Adrenal gland (tissue), 12 donors: ENCODE results near the gene APLP2. TPM values are rescaled to one million over a fixed set of nuclear protein-coding genes. Genes with fewer than 3 reads are reported as not detected.

Experiments used
- DNase-seq, 7 donors: peaks; one replicate each; pipeline ENCODE4 v3.0.0-alpha.2; 2019 to 2020
- H3K27ac ChIP-seq, 5 donors: fragments of 200-600 bp; sonication (generic) in 4 of 5; 1 replicate in 3 of 5; 2 replicates in 2 of 5; pipeline versions ENCODE4 v1.5.1 to v1.8.0; 2016 to 2020; ENCODE audit warnings: mild to moderate bottlenecking in 1 of 5
- H3K27me3 ChIP-seq: fragments of 200-600 bp; 2 replicates; pipeline ENCODE4 v1.8.0; 2021
- H3K36me3 ChIP-seq, 2 donors: fragments of 200-600 bp; replicated peaks in 1 of 2; 1 replicate in 1 of 2; 2 replicates in 1 of 2; pipeline versions ENCODE4 v1.5.1 to v1.8.0; 2018 to 2022
- H3K4me1 ChIP-seq, 2 donors: fragments of 200-600 bp; replicated peaks in 1 of 2; 1 replicate in 1 of 2; 2 replicates in 1 of 2; pipeline versions ENCODE4 v1.5.1 to v1.8.0; 2018 to 2021
- H3K4me3 ChIP-seq, 4 donors: fragments of 200-600 bp; sonication (generic) in 3 of 4; one replicate each; pipeline ENCODE4 v1.5.1; 2016 to 2018
- H3K9me3 ChIP-seq, 3 donors: fragments of 200-600 bp; sonication (generic) in 1 of 3; replicated peaks in 1 of 3; 1 replicate in 2 of 3; 2 replicates in 1 of 3; pipeline versions ENCODE4 v1.5.1 to v1.8.0; 2016 to 2021
- POLR2A ChIP-seq, 2 donors: fragments of 450-650 bp; IDR thresholded peaks; one replicate each; pipeline ENCODE4 v1.6.1; 2017; ENCODE audit warnings: antibody characterized with exemption in 2 of 2, mild to moderate bottlenecking in 2 of 2, moderate library complexity in 1 of 2
- WGBS, 4 donors: extraction: QIAGEN DNeasy Blood & Tissue Kit in 2 of 4; methylation state at CpG; one replicate each; pipeline versions ENCODE4 v1.1.5 to v1.1.7; 2013 to 2017; 5-methylcytosine and 5-hydroxymethylcytosine counted together
- intact Hi-C, 2 donors: fragments of 100-400 bp; cut with DNase I; formaldehyde crosslinking; loops; one replicate each; pipeline versions ENCODE4 v1.14.1 to v1.15.0; 2022 to 2023
- polyA plus RNA-seq, 3 donors: library from polyadenylated mRNA; stranded (reverse); fragments of 200-250 nt in 2 of 3; fragments of 350-450 nt in 1 of 3; fragmentation: Illumina TruSeq in 1 of 3; extraction: RNeasy Lipid Tissue Mini Kit (QIAGEN cat#74804) in 1 of 3; gene quantifications; one replicate each; pipeline ENCODE4 v1.2.3, GENCODE V29; 2013 to 2014
- total RNA-seq, 9 donors: library from RNA; depleted of rRNA in 4 of 9; stranded (reverse); fragments of >200 nt in 4 of 9; fragments of 120-200 nt in 1 of 9; fragmentation: NEBNext Ultra II Directional in 1 of 9; extraction: Animal tissue kit (Norgen Biotek cat#: 25700) in 1 of 9; gene quantifications; one replicate each; pipeline versions ENCODE4 v1.1.0 to v1.2.4, GENCODE V29; 2013 to 2023
- TF ChIP-seq, protein P1 (sequence below), 6 experiments: fragments of 450-650 bp in 4 of 6; fragments of 200-600 bp in 2 of 6; sonication (generic) in 1 of 6; IDR thresholded peaks; 1 replicate in 5 of 6; 2 replicates in 1 of 6; pipeline versions ENCODE4 v1.5.1 to v1.8.0; 2016 to 2021; ENCODE audit warnings: antibody characterized with exemption in 6 of 6, mild to moderate bottlenecking in 2 of 6, moderate library complexity in 1 of 6
- donor health status: healthy with polysubstance abuse.
- donor health status: Bipolar disorder and iron deficiency.
- donor health status: DM: yes; HTN: yes; CAD: no.
- donor health status: DM: no; HTN: no; CAD: no.
- donor health status: DM: no; HTN: no; CAD: no.
- donor health status: DM: yes; HTN: yes; CAD: no.

APLP2 gene
- total and polyA plus RNA-seq, 12 donors = 85.0 to 374 (median 273) TPM

DNA sequence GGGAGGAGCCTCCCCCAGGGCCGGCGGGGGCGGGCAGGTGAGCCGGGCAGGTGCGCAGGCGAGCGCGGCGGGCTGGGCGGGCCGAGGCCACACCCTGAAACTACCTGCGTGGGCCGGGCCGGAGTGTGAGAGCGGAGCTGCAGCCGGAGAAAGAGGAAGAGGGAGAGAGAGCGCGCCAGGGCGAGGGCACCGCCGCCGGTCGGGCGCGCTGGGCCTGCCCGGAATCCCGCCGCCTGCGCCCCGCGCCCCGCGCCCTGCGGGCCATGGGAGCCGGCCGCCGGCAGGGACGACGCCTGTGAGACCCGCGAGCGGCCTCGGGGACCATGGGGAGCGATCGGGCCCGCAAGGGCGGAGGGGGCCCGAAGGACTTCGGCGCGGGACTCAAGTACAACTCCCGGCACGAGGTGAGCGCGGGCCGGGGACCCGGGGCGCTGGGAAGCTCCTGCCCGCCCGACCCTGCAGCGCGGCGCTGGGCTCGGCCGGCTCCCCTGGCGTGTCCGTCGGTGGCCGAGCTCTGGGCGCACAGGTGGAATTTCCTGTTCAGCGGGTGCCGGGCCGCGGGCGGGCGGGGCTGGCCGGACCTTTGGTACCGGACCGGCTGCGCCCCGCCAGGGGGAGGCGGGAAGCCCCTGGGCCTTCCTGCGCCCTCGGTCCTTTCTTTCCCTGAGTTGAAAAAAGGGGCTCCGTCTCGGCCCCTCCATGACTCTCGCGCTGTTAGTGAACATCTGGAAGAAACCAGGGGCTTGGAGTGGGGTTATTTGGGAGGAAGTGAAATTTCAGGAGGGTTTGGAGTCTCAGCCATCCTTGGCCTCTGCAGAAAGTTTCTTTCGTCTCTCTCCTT, 90.2 kb downstream of the APLP2 start, which contains the start of gene ST14:
Gene ST14, plus strand, starts transcription at position 126 of the 841 bp plus-strand sequence. Its CDS starts 198 bp downstream, at position 324.
- intact Hi-C loops = no loop called here
- no peak for DNase-seq
- WGBS, 4 donors = 4 to 13% (median 7%) methylated on average over 12 to 89 of the region's 89 CpGs
- Histone ChIP-seq H3K4me3 (peak within 1 kb of the TSS in 2 of 4 donors; percentile 16 to 49), H3K27me3 (peaks cover 29% of the 10 kb centered on the region), H3K4me1 (peaks cover 0 to 7% of the 10 kb centered on the region in 2 donors), H3K36me3 (no peaks in the 10 kb centered on the region), H3K9me3 (no peaks in the 10 kb centered on the region), H3K27ac (peak within 1 kb of the TSS in 2 of 5 donors; percentile 19 to 26)
- TF ChIP-seq, protein P1, sequence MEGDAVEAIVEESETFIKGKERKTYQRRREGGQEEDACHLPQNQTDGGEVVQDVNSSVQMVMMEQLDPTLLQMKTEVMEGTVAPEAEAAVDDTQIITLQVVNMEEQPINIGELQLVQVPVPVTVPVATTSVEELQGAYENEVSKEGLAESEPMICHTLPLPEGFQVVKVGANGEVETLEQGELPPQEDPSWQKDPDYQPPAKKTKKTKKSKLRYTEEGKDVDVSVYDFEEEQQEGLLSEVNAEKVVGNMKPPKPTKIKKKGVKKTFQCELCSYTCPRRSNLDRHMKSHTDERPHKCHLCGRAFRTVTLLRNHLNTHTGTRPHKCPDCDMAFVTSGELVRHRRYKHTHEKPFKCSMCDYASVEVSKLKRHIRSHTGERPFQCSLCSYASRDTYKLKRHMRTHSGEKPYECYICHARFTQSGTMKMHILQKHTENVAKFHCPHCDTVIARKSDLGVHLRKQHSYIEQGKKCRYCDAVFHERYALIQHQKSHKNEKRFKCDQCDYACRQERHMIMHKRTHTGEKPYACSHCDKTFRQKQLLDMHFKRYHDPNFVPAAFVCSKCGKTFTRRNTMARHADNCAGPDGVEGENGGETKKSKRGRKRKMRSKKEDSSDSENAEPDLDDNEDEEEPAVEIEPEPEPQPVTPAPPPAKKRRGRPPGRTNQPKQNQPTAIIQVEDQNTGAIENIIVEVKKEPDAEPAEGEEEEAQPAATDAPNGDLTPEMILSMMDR (IDR thresholded peaks at IDR 0.05) = no peak
- TF ChIP-seq POLR2A (IDR thresholded peaks at IDR 0.05) = no peak

DNA sequence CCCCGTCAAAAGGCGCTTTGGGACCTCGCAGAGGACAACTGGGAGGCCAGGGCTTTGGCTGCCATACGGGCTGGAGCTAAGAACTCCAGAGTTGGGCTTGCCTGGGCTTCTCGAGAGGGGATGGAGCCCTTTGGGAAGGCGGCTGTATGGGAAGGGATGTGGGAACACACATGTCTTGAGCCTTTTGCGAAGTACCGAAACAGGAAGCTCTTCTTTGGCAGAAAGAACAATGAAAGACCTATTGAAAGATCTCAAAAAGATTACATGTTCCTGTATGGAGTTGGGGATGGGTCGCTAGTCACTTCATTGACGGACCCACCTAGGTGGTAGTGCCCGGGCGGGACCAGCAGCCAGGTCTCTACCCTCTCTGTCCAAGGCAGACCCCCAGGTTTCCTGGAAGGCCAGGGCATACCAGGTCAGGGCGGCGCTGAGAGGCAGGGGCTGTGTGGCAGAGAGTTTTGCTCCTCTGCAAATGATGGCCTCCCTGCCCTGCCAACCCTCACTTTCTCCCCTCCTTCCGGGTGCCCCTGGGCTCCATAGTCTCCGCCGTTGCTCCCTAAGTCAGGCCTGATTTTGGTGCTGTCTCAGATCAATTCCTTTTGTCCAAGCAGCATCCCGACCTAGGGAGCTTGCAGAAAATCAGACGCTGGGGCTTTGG, 90.9 kb downstream of the APLP2 start:
- peak overlapping the region in 1 of 4 donors; percentile 49 for H3K4me3 ChIP-seq
- TF ChIP-seq, protein P1 (IDR thresholded peaks at IDR 0.05) = no peak
- no peak for TF ChIP-seq POLR2A (IDR thresholded peaks at IDR 0.05)
- 55 to 63% (median 61%) methylated on average over 19 of the region's 19 CpGs for WGBS, 4 donors
- no peaks in the 10 kb centered on the region for H3K9me3 ChIP-seq
- H3K27ac ChIP-seq = peak overlapping the region in 2 of 5 donors; percentile 19 to 33
- H3K4me1 ChIP-seq = peaks cover 0 to 7% of the 10 kb centered on the region in 2 donors
- intact Hi-C loops = no loop called here
- no peak for DNase-seq
- H3K36me3 ChIP-seq = no peaks in the 10 kb centered on the region
- peaks cover 29% of the 10 kb centered on the region for H3K27me3 ChIP-seq

DNA sequence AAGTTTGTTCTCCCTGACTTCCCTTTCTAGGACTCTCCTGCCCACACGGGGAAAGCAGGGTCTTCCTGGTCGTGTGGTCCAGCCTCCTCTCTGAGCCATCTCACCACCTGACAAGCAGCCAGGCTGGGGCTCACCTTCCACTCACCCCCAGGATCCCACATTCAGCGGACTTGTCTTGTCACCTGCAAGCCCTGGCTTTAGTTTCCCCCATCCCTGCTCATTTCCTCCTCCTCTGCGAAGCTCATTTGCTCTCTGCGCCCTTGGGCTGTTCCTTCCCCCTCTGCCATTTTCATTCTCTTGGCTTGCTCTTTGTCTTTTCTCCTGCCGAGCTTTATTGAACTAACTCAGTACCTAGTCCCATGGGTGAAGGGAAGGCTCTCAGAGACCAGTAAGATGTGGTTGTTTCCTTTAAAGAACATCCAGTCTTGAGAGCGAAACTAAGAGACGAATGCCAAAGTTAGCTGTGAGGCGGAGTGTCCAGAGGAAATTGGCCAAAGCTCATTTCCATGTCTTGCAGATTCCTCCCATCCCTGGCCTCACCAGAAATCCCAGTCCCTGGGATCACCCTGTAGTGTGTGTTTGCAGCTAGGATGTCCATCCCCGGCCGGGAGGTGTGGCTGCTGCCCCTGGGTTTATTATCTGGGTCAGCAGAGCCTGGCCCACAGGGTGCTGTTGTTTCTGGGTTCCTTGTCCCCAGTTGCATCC, 91.9 kb downstream of the APLP2 start:
- 70 to 78% (median 72%) methylated on average over 11 of the region's 11 CpGs for WGBS, 4 donors
- Histone ChIP-seq H3K27ac (peak overlapping the region in 1 of 5 donors; percentile 83), H3K27me3 (peaks cover 29% of the 10 kb centered on the region), H3K36me3 (no peaks in the 10 kb centered on the region), H3K4me1 (peaks cover 3 to 7% of the 10 kb centered on the region in 2 donors), H3K9me3 (no peaks in the 10 kb centered on the region), H3K4me3 (no peak overlapping the region)
- intact Hi-C loops = no loop called here
- no peak for TF ChIP-seq POLR2A (IDR thresholded peaks at IDR 0.05)
- TF ChIP-seq, protein P1 (IDR thresholded peaks at IDR 0.05) = no peak
- DNase-seq = no peak

DNA sequence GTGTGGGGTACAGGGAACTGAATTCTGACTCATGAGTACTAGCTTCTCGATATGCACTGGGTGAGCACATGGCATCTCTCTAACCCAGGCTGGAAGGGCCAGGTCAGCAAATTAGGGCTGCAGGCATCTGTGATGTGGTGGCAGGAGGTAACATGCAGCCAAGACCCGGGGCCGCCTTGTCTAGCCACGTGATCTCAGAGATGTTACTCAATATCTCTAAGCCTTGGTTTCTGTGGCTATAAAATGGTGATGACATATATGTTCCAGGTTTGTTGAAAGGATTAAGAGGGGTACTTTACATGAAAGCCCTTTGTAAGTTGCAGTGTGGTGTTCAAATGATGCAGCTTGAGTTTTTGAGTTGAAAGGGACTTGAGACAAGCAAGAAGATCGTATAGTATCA, 93.0 kb downstream of the APLP2 start:
- H3K4me1 ChIP-seq = peaks cover 3 to 7% of the 10 kb centered on the region in 2 donors
- 73 to 79% (median 75%) methylated on average over 2 to 5 of the region's 5 CpGs for WGBS, 4 donors
- intact Hi-C loops = no loop called here
- H3K27me3 ChIP-seq = peaks cover 29% of the 10 kb centered on the region
- H3K9me3 ChIP-seq = no peaks in the 10 kb centered on the region
- no peak overlapping the region for H3K4me3 ChIP-seq
- H3K36me3 ChIP-seq = no peaks in the 10 kb centered on the region
- H3K27ac ChIP-seq = peak overlapping the region in 1 of 5 donors; percentile 83
- no peak for TF ChIP-seq POLR2A (IDR thresholded peaks at IDR 0.05)
- TF ChIP-seq, protein P1 (IDR thresholded peaks at IDR 0.05) = no peak
- DNase-seq = peak in 4 of 7 donors; percentile 47 to 62 (median 52)
